Activated CD8-positive, alpha-beta memory T cell treated with anti-CD3 and anti-CD28 coated beads for 1 hour (primary cell): ENCODE results near the gene SUPT5H.

Source experiments
- DNase-seq, 2 donors: peaks; one replicate each; pipeline ENCODE4 v3.0.0-alpha.2; 2020; ENCODE audit warnings: low read depth in 1 of 2; ENCODE audit errors: extremely low read depth in 1 of 2

Gene SUPT5H

DNA sequence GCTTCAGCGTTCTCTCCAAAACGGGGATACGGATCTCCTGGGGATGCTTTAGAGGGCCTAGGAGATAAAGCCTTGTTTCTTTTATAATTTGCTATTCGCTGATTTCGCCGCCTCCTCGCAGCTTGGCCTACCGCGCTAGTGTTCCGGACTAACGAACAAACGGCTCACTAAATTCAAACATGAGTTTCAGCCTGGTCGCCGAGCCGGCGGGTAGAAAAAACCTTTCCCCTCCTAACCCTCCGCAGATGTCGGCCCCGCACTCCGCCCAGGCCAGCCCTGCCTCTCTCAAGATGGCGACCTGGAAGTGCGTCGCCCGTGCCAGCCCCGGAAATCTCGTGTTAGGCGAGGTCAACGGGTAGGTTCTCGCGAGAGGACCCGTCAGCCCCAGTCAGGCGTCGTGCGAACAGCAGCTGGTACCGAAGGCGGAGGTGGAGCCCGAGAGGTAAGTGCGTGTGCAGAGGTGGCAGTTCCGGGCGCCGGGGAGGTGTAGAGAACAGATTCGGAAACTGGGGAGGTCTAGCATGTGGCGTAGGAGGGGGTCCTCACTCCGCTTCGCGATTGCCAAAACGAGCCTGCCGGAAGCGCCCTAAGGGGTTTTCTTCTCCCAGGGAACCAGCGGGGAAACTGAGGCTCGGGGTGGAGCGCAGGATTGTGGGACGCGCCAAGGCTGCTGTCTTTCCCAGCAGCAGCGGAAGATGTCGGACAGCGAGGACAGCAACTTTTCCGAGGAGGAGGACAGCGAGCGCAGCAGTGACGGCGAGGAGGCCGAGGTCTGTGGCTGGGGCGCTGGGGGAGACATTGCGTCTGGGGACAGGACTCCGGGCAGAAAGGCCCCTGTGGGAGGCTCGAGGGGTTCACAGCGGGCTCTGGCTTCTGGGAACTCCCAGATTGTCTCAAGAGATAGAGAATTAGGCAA, at the start of gene SUPT5H:
SUPT5H (plus strand) TSS at position 387 of the 916 bp plus-strand sequence; CDS start at position 696, 309 bp downstream.
- peak; percentile 91 to 98 for DNase-seq

DNA sequence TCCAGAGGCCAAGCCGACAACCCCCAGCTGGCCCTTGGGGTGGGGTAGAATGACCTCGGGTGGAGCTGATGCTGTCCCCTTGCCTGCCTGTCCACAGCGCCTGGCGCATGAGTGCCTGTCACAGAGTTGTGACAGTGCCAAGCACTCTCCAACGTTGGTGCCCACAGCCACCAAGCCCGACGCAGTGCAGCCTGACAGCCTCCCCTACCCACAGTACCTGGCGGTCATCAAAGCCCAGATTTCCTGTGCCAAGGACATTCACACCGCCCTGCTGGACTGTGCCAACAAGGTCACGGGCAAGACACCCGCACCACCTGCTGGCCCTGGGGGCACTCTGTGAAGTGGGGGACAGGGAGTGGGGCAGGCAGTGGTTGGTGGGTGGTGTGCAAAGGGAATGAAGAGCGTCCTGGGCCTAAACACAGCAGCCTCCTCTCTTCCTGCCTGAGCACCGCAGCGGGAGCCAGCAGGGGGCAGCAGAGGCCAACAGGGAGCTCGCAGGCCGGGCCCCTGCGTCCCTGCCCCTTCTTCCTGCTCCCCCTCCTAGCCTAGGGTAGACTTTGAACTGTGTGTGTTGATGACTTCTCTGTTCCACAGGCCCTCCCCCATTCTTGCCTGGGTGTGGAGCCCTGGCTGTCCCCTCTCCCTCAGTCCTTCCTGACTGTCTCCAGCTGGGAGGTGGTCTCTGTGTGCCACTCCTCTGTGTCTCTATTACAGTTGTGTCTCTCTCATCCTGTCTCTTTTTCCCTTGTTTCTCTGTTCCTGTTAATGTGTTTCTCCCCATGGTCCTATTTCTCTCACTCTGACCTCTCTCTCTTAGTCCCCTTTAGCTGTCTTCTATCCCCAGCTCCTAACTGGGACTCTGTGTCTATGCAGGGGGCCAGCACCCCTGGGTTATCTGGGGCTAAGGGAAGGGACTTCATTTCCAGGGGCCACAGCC, 47.8 kb upstream of the SUPT5H start:
- peak; percentile 92 to 93 for DNase-seq

DNA sequence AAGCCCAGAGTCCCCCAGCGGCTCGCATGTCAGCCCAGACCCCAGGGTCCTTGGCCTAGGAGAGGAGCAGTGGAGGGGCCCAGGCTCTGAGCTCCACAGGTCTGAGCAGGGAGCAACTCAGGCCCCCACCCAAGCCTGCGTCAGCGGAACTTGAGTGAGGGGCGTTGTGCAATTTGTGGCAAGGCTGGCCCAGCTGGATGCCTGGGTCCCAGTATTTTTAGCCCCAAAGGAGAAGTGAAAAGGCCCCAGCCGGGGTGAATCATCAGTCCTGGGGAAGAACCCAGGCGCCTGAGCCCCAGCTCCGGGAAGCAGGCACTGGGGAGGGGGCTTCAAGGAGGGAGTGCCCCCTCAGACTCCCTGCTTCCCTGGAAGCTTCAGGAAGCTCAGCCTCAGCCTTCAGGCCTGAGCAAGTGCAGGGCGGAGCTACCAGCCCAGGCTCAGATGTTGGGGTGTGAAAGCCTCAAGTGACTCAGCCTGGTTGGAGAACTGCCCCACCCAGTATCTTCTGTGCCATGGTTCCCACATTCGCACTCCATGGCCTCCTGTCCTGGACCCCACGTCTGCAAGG, 47.0 kb upstream of the SUPT5H start:
- no peak for DNase-seq

DNA sequence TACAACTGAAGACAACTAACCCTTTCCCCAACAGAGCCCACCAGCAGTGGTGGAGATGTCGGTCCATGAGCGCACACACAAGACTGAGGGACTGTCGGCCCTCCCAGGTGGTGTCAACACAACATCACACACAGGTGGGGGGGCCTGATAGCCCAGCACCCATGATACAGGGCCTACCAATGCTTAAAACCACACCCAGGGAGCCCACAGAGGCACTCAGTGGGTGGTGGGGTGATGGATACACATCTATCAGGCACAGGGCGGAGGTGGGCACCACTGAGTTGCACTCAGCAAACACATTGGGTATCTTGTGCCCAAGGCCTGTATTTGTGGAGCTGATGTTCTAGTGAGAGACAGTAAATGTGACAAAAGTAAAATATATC, 45.7 kb upstream of the SUPT5H start:
- DNase-seq, result no peak

DNA sequence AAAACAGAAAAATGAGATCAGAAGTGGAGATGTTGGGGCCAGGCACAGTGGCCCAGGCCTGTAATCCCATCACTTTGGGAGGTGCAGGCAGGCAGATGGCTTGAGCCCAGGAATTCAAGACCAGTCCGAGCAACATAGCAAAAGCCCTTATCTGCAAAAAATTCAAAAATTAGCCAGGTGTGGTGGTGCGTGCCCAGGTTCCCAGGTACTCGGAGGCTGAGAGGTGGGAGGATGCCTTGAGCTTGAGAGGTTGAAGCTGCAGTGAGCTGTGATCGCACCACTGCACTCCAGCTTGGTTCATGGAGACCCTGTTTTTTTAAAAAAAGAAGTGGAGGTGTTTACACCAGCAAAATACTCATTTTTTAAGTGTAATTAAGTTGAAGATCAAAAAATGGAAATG, 45.3 kb upstream of the SUPT5H start:
- no peak for DNase-seq

DNA sequence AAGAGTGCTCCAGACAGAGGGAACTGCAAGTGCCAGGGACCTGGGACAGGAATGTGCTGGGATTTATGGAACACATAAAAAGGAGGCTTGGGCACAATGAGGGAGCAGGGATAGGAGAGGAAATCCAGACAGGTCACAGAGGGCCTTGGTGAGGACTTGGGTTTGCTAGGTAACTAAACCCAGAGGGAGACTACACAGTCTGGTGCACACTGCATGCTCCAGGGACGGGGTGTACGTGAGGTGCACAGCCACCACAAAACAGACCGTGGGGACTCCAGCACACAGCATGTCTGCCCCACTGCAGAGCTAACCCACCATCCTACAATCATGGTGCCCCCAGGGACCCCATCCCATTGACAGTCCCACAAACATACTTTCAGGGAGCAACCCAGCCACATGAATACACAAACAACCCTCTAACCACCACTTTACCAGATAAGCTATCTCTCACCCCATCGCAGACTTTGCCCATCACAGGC, 44.3 kb upstream of the SUPT5H start:
- DNase-seq, result no peak

DNA sequence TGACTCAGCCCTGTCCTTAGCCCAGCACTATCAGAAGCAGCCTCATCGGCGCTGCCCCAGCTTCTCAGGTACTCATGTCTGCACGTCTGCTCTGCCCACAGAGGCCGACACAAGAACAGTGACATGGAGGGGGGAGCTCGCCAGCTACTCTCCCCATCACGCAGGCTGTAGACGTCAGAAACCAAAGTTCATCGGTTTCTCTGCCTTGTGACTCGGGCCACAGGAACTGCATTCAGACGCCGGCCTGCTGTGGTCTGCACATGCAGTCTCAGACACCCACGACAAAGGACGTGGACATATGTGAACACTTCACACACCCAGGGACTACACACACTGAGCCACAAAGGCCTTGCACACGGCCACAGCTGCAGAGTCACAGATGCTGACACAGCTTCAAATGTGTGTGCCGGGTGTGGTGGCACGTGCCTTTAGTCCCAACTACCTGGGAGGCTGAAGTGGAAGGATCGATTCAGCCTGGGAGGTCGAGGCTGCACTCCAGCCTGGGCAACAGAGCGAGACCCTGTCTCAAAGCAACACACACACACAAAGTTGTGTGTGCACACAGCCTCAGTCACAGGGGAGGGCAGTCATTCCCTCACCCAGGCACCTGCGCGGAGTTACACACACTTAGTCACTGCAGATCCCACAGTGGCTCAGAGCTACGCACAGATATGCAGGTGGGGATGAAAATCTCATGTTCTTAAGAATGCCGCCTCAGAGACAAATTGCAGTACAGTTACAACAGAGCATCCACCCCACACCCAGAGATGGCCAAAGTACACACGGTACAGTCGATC, 43.6 kb upstream of the SUPT5H start:
- peak; percentile 71 to 88 for DNase-seq

DNA sequence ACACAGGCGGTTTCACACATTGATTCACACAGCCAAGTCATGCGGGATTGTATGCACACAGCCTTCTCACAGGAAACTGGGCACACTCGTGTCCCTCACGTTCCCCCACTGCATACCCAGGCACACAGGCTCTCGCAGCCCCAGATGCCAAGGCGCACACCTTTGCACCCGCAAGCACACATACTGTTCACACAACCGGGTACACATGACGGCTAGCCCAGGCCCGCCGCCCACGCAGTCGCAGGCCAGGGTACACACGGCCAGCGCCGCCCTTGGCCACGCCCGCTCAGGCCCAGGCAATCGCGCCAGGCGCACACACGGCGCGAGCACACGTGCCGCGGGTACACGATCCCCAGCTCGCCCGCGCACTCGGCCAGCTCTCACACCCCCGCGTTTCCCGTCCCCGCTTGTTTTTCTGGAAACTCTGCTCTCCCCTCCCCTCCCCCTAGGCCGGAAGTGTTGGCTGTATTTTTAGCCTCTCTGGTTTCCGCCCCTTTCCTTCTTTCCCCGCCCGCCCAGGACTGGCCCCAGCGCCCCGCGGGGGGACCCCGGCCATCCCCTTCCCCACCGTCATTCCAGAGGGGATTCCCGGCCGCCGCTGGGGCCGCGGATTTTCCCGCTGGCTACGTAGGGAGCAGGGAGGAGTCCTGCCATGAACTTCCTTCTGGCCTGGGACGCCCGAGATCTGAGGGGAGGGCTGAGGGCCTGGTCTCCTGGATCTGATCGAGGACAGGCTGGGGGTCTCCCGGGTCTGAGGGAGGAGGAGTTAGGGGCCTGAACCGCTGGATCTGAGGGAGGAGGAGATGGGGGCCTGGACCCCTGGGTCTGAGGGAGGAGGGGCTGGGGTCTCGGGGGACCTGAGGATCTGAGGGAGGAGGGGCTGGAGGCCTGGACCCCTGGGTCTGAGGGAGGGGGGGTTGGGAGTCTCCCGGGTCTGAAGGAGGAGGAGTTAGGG, 42.8 kb upstream of the SUPT5H start:
- DNase-seq, result peak; percentile 75 to 80

DNA sequence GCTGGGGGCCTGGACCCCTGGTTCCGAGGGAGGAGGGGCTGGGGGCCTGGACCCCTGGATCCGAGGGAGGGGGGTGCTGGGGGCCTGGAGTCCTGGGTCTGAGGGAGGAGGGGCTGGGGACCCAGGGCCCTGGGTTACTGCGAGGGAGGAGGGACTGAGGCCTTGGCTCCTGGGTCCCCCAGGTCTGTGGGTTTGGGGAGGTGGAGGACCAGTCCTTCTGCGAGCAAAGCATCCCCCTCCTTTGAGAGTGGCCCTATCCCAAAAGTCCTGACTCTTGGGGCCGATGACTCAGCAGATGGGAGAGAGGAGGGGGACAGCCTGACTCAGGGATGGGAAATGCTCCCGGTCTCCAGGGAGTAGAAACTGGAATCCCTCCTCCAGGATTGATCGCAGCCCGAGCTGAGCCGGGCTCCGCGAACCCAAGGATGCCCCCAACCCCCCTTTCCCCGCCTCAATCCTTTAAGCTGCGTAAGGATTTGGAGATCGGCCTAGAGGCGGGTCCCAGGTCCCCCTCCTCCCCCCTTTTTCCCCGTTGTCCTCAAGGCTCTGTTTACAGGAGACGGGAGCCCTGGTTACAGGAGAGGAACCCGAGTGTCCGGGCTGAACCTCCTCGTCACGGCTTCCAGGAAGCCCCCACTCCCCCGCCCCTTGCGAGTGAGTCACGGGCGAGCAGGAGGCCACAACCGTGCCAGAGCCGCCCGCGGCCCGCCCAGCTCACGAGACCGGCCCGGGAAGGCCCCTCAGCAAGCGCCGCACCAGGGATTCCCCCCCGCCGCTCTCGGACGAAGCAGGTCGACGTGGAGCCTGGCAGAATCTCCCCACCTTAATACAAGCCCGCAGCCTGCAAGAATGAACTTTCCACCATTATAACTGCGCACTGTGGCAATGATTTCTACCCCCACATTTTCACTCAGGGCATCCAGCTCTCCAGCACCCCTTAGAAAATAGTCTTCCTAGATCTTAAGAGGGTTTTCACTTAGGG, 41.8 kb upstream of the SUPT5H start:
- peak; percentile 94 to 97 for DNase-seq

DNA sequence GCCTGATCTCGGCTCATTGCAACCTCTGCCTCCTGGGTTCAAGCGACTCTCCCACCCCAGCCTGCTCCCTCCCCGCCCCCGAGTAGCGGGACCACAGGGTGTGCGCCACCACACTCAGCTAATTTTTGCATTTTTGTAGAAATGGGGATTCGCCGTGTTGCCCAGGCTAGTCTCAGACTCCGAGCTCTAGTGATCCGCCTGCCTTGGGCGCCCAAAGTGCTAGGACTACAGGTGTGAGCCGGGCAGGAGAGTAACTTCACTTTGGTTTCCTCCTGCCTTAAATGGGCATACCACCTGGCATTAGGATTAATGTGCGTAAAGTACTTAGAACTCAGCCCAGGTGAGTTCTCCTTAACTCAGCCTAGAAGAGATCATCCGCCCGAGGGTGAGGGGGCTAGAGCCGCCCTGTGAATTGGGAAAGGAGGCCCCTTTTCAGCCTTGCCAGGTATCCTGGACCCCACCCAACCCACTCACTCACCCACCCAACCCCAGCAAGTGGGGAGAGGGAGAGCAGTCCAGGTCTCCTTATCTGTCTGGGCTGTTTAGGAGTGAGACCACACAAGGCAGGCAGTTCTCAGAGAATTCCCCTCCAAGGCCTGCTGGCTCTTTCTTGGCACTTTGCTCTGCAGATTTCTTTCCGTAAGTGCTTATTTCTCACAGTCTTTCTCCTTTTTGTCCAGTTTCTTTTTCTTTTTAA, 40.0 kb upstream of the SUPT5H start:
- DNase-seq, result no peak

DNA sequence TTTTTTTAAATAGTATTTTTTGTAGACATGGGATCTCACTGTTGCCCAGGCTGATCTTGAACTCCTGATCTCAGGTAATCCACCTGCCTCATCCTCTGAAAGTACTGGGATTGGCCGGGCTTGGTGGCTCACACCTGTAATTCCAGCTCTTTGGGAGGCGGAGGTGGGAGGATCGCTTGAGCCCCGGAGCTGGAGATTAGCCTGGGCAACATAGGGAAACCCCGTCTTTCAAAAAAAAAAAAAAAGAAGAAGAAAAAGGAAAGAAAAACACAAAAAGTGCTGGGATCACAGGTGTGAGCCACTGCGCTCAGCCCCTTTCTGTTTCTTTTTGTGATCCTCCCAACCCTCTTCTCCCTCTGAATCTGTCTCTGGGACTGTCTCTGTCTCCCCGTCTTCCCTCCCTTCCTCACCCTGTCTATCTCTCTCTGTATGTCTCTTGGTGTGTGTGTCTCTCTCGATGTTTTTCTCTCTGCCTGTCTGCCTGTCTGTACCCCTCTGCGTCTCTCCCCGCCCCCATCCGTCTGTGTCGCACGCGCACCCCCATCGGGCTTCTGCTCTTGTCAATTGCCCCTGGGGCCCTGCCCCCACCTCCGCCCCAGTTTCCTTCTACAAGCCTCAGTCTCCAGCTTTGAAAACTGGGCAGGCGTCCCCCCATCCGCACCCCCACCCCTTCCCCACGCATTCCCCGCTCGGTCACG, 39.3 kb upstream of the SUPT5H start:
- peak; percentile 87 to 91 for DNase-seq

DNA sequence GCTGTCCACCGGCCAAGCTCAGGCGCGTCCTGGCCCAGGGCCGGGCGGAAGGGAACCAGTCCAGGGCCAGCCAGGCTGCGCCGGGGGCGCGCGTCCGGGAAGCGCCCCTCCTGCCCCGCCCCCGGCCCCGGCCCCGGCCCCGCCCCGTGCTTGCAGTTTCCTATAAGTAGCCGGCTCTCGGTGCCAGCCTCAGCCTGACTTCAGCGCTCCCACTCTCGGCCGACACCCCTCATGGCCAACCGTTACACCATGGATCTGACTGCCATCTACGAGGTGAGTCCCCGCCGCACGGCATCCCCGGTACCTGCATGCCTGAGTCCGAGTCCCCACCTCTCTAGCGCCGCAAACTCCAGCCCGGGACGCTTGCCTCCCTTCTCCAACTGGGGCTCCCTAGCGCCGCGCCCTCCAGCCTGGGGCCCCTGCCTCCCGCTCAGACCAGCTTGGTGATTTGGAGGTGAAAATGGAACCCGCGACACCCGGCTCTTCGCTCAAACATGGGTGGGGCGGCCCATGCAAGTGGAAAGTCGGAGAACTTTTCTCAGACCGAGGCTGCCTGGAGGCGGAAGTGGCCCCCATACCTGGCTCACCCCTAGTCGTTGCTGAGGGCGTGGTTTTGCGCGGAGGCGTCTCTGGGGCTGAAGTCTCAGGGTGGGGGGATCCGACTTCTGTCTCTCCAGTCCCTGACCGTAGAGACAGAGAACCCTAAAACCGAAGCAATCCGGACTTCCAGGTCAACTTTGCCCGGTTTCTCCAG, 38.5 kb upstream of the SUPT5H start, which contains the start of gene ZFP36:
ZFP36 (plus strand) TSS at position 192 of the 754 bp plus-strand sequence; CDS start at position 250, 58 bp downstream.
- peak; percentile 87 to 88 for DNase-seq

DNA sequence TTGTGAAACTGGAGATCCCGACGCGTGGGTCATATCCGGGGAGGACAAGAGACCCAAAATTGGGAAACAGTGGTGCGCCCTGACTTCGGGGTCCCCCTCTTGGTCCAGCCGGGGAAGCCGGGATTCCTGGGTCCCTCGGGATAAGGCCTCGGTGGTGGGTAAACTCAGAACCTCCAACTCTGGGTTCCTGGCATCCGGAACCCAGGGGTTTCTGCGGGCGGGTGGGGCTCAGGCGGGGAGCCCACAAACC, 38.0 kb upstream of the SUPT5H start:
- DNase-seq, result no peak

DNA sequence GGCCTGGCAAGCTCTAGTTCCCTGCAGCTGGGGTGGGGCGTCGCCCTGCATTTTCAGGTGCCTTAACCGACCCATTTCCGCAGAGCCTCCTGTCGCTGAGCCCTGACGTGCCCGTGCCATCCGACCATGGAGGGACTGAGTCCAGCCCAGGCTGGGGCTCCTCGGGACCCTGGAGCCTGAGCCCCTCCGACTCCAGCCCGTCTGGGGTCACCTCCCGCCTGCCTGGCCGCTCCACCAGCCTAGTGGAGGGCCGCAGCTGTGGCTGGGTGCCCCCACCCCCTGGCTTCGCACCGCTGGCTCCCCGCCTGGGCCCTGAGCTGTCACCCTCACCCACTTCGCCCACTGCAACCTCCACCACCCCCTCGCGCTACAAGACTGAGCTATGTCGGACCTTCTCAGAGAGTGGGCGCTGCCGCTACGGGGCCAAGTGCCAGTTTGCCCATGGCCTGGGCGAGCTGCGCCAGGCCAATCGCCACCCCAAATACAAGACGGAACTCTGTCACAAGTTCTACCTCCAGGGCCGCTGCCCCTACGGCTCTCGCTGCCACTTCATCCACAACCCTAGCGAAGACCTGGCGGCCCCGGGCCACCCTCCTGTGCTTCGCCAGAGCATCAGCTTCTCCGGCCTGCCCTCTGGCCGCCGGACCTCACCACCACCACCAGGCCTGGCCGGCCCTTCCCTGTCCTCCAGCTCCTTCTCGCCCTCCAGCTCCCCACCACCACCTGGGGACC, 37.6 kb upstream of the SUPT5H start:
- DNase-seq, result peak in 1 of 2 donors; percentile 55

DNA sequence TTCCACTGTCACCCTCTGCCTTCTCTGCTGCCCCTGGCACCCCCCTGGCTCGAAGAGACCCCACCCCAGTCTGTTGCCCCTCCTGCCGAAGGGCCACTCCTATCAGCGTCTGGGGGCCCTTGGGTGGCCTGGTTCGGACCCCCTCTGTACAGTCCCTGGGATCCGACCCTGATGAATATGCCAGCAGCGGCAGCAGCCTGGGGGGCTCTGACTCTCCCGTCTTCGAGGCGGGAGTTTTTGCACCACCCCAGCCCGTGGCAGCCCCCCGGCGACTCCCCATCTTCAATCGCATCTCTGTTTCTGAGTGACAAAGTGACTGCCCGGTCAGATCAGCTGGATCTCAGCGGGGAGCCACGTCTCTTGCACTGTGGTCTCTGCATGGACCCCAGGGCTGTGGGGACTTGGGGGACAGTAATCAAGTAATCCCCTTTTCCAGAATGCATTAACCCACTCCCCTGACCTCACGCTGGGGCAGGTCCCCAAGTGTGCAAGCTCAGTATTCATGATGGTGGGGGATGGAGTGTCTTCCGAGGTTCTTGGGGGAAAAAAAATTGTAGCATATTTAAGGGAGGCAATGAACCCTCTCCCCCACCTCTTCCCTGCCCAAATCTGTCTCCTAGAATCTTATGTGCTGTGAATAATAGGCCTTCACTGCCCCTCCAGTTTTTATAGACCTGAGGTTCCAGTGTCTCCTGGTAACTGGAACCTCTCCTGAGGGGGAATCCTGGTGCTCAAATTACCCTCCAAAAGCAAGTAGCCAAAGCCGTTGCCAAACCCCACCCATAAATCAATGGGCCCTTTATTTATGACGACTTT, 36.8 kb upstream of the SUPT5H start:
- DNase-seq, result no peak
